ENCODE results near the gene CFAP100.

DNA sequence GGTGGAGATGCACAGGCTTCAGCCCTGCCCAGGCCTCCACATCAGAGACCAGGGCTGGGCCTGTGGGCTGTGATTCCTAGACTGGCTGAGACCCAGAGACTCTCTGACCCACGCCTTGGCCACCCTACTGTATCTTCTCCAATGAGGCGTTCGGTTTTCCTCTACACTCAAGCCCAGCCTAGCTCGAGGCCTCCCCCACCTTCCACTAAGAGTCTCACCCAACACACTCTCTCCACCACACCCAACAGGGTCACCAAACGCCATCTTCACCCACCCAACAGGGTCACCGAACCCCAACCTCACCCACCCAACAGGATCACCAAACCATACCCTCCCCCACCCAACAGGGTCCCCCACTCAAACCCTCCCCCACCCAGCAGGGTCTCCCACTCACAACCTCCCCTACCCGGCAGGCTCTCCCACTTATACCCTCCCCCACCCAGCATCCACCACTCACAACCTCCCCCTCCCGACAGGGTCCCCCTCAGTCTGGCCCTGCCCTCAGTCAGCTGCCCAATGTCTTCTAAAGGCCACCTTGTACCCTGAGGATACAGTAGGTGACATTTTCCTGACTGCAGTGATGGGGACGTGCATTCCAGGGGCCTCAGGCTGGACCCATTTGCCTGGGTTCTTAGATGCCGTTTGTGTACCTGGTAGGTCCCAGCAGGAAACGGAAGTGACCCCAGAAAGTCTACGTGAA is 20.4 kb downstream of the CFAP100 start:
- TF ChIP-seq, protein P1, sequence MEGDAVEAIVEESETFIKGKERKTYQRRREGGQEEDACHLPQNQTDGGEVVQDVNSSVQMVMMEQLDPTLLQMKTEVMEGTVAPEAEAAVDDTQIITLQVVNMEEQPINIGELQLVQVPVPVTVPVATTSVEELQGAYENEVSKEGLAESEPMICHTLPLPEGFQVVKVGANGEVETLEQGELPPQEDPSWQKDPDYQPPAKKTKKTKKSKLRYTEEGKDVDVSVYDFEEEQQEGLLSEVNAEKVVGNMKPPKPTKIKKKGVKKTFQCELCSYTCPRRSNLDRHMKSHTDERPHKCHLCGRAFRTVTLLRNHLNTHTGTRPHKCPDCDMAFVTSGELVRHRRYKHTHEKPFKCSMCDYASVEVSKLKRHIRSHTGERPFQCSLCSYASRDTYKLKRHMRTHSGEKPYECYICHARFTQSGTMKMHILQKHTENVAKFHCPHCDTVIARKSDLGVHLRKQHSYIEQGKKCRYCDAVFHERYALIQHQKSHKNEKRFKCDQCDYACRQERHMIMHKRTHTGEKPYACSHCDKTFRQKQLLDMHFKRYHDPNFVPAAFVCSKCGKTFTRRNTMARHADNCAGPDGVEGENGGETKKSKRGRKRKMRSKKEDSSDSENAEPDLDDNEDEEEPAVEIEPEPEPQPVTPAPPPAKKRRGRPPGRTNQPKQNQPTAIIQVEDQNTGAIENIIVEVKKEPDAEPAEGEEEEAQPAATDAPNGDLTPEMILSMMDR (IDR thresholded peaks at IDR 0.05; ENCODE audit: insufficient read depth, low read depth, low read length) = no peak
- TF ChIP-seq EZH2 (IDR thresholded peaks at IDR 0.05; ENCODE audit: insufficient read depth, low read length) = no peak
